SJCRH30 (cell line): ENCODE data around the gene PGM5. TPM values are rescaled to one million over a fixed set of nuclear protein-coding genes. Genes with fewer than 3 reads are reported as not detected.
"Not testable (repeated sequence)": the region's sequence is repeated elsewhere in the genome, so short reads cannot be mapped to it uniquely, and the experiment has no call there.

Experiments used
- DNase-seq, 2 experiments: peaks; one replicate each; pipeline ENCODE4 v3.0.0-alpha.2; 2015 to 2020
- H3K27ac ChIP-seq: fragments of 250-450 bp; sonication (Bioruptor Pico); 2 replicates; pipeline ENCODE4 v1.5.1; 2020; ENCODE audit warnings: mild to moderate bottlenecking, moderate library complexity
- H3K27me3 ChIP-seq: fragments of 250-450 bp; sonication (Bioruptor Pico); 2 replicates; pipeline ENCODE4 v1.5.1; 2020; ENCODE audit warnings: mild to moderate bottlenecking, moderate library complexity
- H3K36me3 ChIP-seq: fragments of 250-450 bp; sonication (Bioruptor Pico); 2 replicates; pipeline ENCODE4 v1.5.1; 2020; ENCODE audit warnings: mild to moderate bottlenecking, moderate library complexity
- H3K4me1 ChIP-seq: fragments of 250-450 bp; sonication (Bioruptor Pico); 2 replicates; pipeline ENCODE4 v1.5.1; 2020; ENCODE audit warnings: mild to moderate bottlenecking, moderate library complexity
- H3K4me3 ChIP-seq: fragments of 250-450 bp; sonication (Bioruptor Pico); 2 replicates; pipeline ENCODE4 v1.5.1; 2020; ENCODE audit warnings: mild to moderate bottlenecking, moderate library complexity
- H3K9me3 ChIP-seq: fragments of 250-450 bp; sonication (Bioruptor Pico); replicated peaks from 2 replicates; pipeline ENCODE4 v1.5.1; 2020; ENCODE audit warnings: mild to moderate bottlenecking, moderate library complexity
- total RNA-seq: library from RNA; depleted of rRNA; stranded (reverse); fragments of >200 nt; shearing (Covaris generic); gene quantifications from 2 replicates; pipeline ENCODE4 v1.2.3, GENCODE V29; 2014; rRNA removed

Gene PGM5
- total RNA-seq: 113 and 119 TPM in 2 replicates

- not testable (repeated sequence) for H3K4me1 ChIP-seq, H3K36me3 ChIP-seq, H3K9me3 ChIP-seq, H3K27me3 ChIP-seq
- DNase-seq: peak; percentile 80
- H3K4me3 ChIP-seq: peak within 1 kb of the TSS; percentile 98
- H3K27ac ChIP-seq: peak within 1 kb of the TSS; percentile 87
Measured at GRCh38 chr9:68356380-68357118, at the start of gene PGM5. TSS of gene PGM5 (plus strand) at chr9:68356611. CDS start at chr9:68357128, 517 bp downstream.

DNA sequence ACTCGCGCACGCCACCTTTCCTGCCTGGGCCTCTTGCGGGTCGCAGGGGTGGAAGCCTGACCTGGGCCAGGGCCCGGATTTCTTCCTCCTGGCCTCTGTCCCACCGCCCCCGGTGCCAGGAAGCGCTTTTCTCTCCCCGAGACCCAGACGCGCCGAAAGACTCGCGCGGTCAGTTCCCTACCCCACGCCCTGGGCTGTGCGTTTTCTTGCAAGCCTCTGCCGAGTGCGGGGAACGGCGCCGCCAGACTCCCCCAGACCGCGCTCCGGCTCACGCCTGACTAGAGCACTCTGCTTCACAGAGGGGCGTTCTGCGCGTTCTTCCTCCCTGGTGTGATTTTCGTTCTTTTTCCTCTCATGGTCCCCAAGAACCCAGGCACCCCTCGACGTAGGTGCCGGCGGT lies 49.3 kb upstream of the PGM5 start:
- not testable (repeated sequence) for H3K9me3 ChIP-seq, H3K27ac ChIP-seq, H3K27me3 ChIP-seq, H3K4me3 ChIP-seq, DNase-seq, H3K4me1 ChIP-seq, H3K36me3 ChIP-seq

- H3K36me3 ChIP-seq, H3K27me3 ChIP-seq, H3K9me3 ChIP-seq, H3K4me1 ChIP-seq, H3K27ac ChIP-seq, H3K4me3 ChIP-seq, DNase-seq: not testable (repeated sequence)
Measured at GRCh38 chr9:68307654-68308053, 48.8 kb upstream of the PGM5 start.

GRCh38 chr9:68311208-68311607 lies 45.2 kb upstream of the PGM5 start:
- not testable (repeated sequence) for DNase-seq, H3K4me1 ChIP-seq

GRCh38 chr9:68318209-68318608 lies 38.2 kb upstream of the PGM5 start:
- H3K4me3 ChIP-seq, H3K4me1 ChIP-seq, H3K27ac ChIP-seq, H3K9me3 ChIP-seq, H3K36me3 ChIP-seq, DNase-seq, H3K27me3 ChIP-seq: not testable (repeated sequence)

More at GRCh38 chr9:68311208-68311607, 45.2 kb upstream of the PGM5 start:
- not testable (repeated sequence) for H3K4me3 ChIP-seq, H3K27ac ChIP-seq, H3K27me3 ChIP-seq, H3K36me3 ChIP-seq, H3K9me3 ChIP-seq

DNA sequence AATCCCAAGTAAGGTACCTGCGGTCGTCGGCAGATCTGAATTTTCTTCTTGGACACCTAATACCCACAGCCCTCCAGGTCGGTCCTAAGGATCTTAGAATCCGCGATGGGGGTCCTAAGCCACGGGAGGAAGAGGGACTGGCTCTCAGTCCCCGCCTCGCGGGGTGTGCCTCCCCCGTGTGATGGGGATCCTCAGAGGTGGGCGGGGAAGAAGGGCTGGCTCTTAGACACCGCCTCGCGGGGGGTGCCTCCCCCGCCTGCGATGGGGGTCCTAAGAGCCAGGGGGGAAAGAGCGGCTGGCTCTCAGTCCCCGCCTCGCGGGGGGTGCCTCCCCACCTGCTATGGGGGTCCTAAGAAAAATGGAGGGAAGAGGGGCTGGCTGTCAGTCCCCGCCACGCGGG lies 32.7 kb upstream of the PGM5 start:
- H3K27ac ChIP-seq, DNase-seq: not testable (repeated sequence)

GRCh38 chr9:68324518-68324917 lies 31.9 kb upstream of the PGM5 start:
- not testable (repeated sequence) for H3K36me3 ChIP-seq

More for the DNA sequence above, 32.7 kb upstream of the PGM5 start:
- not testable (repeated sequence) for H3K27me3 ChIP-seq, H3K9me3 ChIP-seq, H3K4me3 ChIP-seq, H3K36me3 ChIP-seq, H3K4me1 ChIP-seq

DNA sequence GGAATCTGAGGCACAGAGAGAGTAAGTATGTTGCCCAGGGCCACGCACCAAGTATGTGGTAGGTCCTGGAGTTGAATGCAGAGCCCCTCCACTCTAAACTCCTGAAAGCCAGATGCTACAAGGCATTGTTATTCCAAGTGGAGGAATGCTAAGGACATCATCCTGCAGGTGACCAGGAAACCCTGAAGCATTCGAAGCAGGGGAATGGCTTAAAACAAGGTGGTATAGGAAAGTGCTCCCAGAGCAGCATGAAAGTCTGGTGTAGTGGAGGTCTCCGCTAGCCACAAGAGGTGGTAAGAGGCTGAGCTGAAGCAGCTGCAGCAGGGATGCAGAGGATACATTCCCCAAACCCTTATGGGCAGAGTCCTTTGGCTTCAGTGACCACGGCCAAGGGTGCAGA lies 27.3 kb upstream of the PGM5 start:
- H3K9me3 ChIP-seq, H3K4me1 ChIP-seq, H3K27me3 ChIP-seq, H3K4me3 ChIP-seq, H3K36me3 ChIP-seq, H3K27ac ChIP-seq, DNase-seq: not testable (repeated sequence)

More at GRCh38 chr9:68324518-68324917, 31.9 kb upstream of the PGM5 start:
- H3K9me3 ChIP-seq, H3K4me1 ChIP-seq, DNase-seq, H3K4me3 ChIP-seq, H3K27me3 ChIP-seq, H3K27ac ChIP-seq: not testable (repeated sequence)

DNA sequence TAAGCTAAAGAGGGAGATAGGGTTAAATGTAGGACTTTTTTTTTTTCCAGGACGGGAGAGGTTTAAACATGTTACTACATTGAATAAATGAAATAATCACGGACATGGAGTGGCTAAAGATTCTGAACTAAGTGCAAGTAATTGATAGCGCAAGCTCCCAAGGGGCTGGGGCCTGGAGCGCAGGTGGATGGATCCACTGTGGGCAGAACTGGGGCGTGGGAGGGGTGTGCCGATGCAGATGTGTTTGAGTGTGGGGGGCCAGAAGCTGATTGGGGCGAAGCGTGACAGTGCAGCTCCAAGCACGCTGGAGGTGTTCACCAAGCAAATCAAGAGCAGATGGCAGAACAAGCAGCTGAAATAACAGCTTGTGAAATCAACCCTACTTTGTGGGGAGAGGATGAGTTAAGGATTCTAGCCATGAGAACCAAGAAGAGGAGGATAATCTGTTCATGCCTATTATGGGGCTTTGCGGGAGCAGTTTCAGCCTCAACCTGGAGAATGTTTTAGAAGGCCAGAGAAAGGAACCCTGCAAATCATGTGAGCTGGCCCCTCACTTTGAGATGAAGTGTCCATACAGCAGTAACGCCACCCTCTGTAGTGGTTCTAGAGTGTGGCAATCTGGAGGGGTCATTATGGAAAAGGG lies 25.8 kb upstream of the PGM5 start:
- not testable (repeated sequence) for H3K9me3 ChIP-seq, H3K4me1 ChIP-seq, H3K4me3 ChIP-seq, H3K27me3 ChIP-seq, H3K36me3 ChIP-seq
- H3K27ac ChIP-seq: peak overlapping the region; percentile 90
- peak; percentile 92 to 98 for DNase-seq

DNA sequence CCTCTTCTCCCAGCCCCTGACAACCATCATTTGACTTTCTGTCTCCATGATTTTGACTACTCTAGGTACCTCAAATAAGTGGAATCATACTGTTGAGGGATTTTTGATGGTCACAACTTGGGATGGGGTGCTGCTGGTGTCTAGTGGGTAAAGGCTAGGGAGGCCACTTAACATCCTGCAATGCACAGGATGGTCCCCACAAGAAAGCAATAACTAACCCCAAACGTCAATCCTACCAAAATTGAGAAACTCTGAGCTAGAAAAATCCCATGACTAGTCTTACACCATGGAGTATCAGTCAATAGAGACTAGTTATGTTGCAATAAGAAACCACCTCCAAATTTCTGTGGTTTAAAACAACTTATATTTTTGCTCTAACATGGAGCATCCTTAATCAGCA lies 24.3 kb upstream of the PGM5 start:
- H3K9me3 ChIP-seq, DNase-seq, H3K27me3 ChIP-seq, H3K27ac ChIP-seq, H3K4me1 ChIP-seq, H3K4me3 ChIP-seq, H3K36me3 ChIP-seq: not testable (repeated sequence)

DNA sequence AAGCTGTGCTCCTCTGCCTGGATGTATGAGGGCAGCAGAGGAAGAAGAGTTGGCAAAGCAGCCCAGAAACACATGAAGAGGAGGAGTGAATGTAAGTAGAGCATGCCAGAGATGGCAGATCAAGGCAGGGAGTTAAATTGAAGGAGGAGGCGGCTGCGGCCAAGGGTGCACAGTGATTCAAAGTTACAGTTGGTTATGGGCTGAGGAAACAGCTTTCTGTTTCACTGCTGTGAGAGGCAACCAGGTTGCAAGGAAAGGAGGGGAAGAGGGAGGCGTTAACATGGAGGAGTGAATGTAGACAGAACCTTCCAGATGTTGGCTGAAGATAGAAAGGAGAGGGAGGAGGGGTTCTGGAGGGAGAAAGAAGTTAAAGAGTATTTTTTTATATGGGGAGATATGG lies 20.5 kb upstream of the PGM5 start:
- not testable (repeated sequence) for H3K4me3 ChIP-seq, H3K27me3 ChIP-seq, H3K9me3 ChIP-seq, DNase-seq, H3K4me1 ChIP-seq, H3K36me3 ChIP-seq
- H3K27ac ChIP-seq: peak overlapping the region; percentile 67

GRCh38 chr9:68336639-68337339 lies 19.6 kb upstream of the PGM5 start:
- H3K4me1 ChIP-seq, H3K4me3 ChIP-seq, H3K36me3 ChIP-seq, H3K27me3 ChIP-seq, H3K9me3 ChIP-seq: not testable (repeated sequence)
- peak; percentile 73 to 86 for DNase-seq
- H3K27ac ChIP-seq: peak overlapping the region; percentile 67

GRCh38 chr9:68338000-68338399 lies 18.4 kb upstream of the PGM5 start:
- H3K36me3 ChIP-seq, H3K4me3 ChIP-seq, H3K9me3 ChIP-seq, H3K4me1 ChIP-seq, H3K27me3 ChIP-seq, DNase-seq: not testable (repeated sequence)
- peak overlapping the region; percentile 60 for H3K27ac ChIP-seq

DNA sequence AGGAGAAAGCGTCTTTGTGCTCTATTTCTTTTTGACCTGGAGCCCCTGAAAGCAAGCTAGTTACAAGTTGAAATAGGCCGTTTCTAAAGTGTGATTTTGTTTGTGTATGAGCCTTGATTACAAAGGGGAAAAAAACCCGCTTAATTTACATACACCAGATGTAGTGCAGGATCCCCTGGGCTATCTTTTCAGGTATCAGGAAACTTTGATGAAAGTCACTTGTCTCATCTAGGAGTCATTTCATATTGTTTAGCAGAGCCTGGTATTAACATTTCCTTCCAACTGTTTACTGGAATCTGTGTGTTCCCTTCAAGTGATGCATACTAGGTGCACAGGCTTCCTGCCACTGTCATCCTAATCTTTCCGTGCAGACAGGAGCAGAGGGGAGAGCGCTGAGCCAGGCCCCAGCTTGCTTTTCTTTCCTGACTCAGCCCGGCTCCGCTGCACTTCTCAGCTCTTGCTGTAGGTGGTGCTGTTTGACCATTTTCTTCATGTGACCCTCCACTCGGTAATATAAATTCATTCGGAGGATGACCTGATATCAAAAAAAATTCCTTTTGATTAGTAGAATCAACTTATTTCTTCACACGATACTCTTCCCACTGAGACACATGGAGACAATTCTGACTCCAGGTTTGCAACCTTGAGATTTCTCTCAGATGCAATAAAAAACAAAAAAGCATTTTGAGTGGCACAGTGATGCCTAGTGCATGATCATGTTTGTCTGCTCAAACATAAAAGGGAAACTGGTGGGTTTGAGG lies 14.0 kb upstream of the PGM5 start:
- not testable (repeated sequence) for H3K9me3 ChIP-seq, H3K36me3 ChIP-seq, H3K4me1 ChIP-seq, H3K27ac ChIP-seq, H3K27me3 ChIP-seq, DNase-seq
- H3K4me3 ChIP-seq: peak overlapping the region; percentile 46

GRCh38 chr9:68343242-68343641 lies 13.2 kb upstream of the PGM5 start:
- not testable (repeated sequence) for H3K4me1 ChIP-seq, H3K9me3 ChIP-seq, H3K36me3 ChIP-seq, H3K27ac ChIP-seq, H3K27me3 ChIP-seq
- peak overlapping the region; percentile 46 for H3K4me3 ChIP-seq
- peak in 1 of 2 experiments; percentile 28 for DNase-seq
